WTC11 (cell line): Measurements from ENCODE around the gene SRRM2. TPM values are rescaled to one million over a fixed set of nuclear protein-coding genes. Genes with fewer than 3 reads are reported as not detected.
A peak's percentile ranks its signal among the peaks of the same experiment; 100 is the strongest.

Experiments
- ATAC-seq: fragments of 200-7000 bp; cut with Tn5 transposase; 2 replicates; pipeline ENCODE4 v1.10.0; 2021; ENCODE audit warnings: mild to moderate bottlenecking, moderate library complexity
- CTCF ChIA-PET: fragments of 300-600 bp; sonication (Branson Sonifier 250); formaldehyde crosslinking; loops from one replicate; lab custom pipeline; 2021; ENCODE audit warnings: antibody characterized with exemption; lab: Charles Lee
- POLR2A ChIA-PET: fragments of 350-600 bp; sonication (Branson Sonifier 250); formaldehyde crosslinking; loops from one replicate; lab custom pipeline; 2021; ENCODE audit warnings: antibody characterized with exemption; lab: Charles Lee
- DNase-seq: peaks from one replicate; pipeline ENCODE4 v3.0.0; 2021; ENCODE audit warnings: low spot score
- H3K27ac Mint-ChIP-seq: 2 replicates; pipeline ENCODE4 v1.8.0; 2021; ENCODE audit warnings: mixed read lengths
- H3K27me3 Mint-ChIP-seq: 2 replicates; pipeline ENCODE4 v1.8.0; 2021; ENCODE audit warnings: low read depth, mild to moderate bottlenecking, moderate library complexity, mixed read lengths
- H3K36me3 Mint-ChIP-seq: 2 replicates; pipeline ENCODE4 v1.8.0; 2021; ENCODE audit warnings: mixed read lengths
- H3K4me1 Mint-ChIP-seq: 2 replicates; pipeline ENCODE4 v1.8.0; 2022; ENCODE audit warnings: mixed read lengths
- H3K4me3 Mint-ChIP-seq: 2 replicates; pipeline ENCODE4 v1.8.0; 2021; ENCODE audit warnings: mild to moderate bottlenecking, moderate library complexity, mixed read lengths
- H3K9me3 Mint-ChIP-seq: 2 replicates; pipeline ENCODE4 v1.8.0; 2021; ENCODE audit warnings: mixed read lengths
- ATF2 ChIP-seq: sonication (generic); formaldehyde crosslinking; IDR thresholded peaks from 2 replicates; pipeline ENCODE4 v1.8.1; 2022; ENCODE audit warnings: low read depth, missing genetic modification reagents, borderline replicate concordance
- ATF6 ChIP-seq: sonication (generic); formaldehyde crosslinking; IDR thresholded peaks from 2 replicates; pipeline ENCODE4 v1.8.1; 2023; ENCODE audit warnings: mild to moderate bottlenecking, missing genetic modification reagents
- IRF1 ChIP-seq: sonication (generic); formaldehyde crosslinking; IDR thresholded peaks from 2 replicates; pipeline ENCODE4 v1.8.0; 2023; ENCODE audit warnings: missing genetic modification reagents
- NR2C2 ChIP-seq: sonication (generic); formaldehyde crosslinking; IDR thresholded peaks from 2 replicates; pipeline ENCODE4 v1.8.0; 2022; ENCODE audit warnings: mild to moderate bottlenecking, missing genetic modification reagents
- RORB ChIP-seq: fragments of 250-450 bp; sonication (Bioruptor Pico); IDR thresholded peaks from 2 replicates; pipeline ENCODE4 v1.9.0; 2021; ENCODE audit warnings: mild to moderate bottlenecking
- TP53 ChIP-seq: sonication (generic); formaldehyde crosslinking; IDR thresholded peaks from 2 replicates; pipeline ENCODE4 v1.8.1; 2023; ENCODE audit warnings: mild to moderate bottlenecking, missing genetic modification reagents
- USF1 ChIP-seq: sonication (generic); formaldehyde crosslinking; IDR thresholded peaks from 2 replicates; pipeline ENCODE4 v1.8.0; 2022; ENCODE audit warnings: mild to moderate bottlenecking, missing genetic modification reagents
- ZNF121 ChIP-seq: sonication (generic); formaldehyde crosslinking; IDR thresholded peaks from 2 replicates; pipeline ENCODE4 v1.8.0; 2023; ENCODE audit warnings: missing genetic modification reagents
- ZNF281 ChIP-seq: sonication (generic); formaldehyde crosslinking; IDR thresholded peaks from 2 replicates; pipeline ENCODE4 v1.8.0; 2023; ENCODE audit warnings: mild to moderate bottlenecking, missing genetic modification reagents
- ZNF396 ChIP-seq: fragments of 250-450 bp; sonication (Bioruptor Pico); IDR thresholded peaks from 2 replicates; pipeline ENCODE4 v1.8.0; 2021; ENCODE audit warnings: mild to moderate bottlenecking, moderate library complexity, borderline replicate concordance
- ZNF416 ChIP-seq: fragments of 250-450 bp; sonication (Bioruptor Pico); IDR thresholded peaks from 2 replicates; pipeline ENCODE4 v1.9.0; 2021; ENCODE audit warnings: mild to moderate bottlenecking, inconsistent platforms
- ZNF671 ChIP-seq: fragments of 250-450 bp; sonication (Bioruptor Pico); IDR thresholded peaks from 2 replicates; pipeline ENCODE4 v1.8.0; 2021; ENCODE audit warnings: mild to moderate bottlenecking
- total RNA-seq: library from RNA; stranded (reverse); gene quantifications from 3 replicates; pipeline ENCODE4 v1.2.3, GENCODE V29; 2021

SRRM2 gene
- total RNA-seq, 1 experiment from 2014 or later = 823 TPM

- Mint-ChIP-seq H3K27me3 (no peaks in the 10 kb centered on the region), H3K4me1 (peaks cover 6% of the 10 kb centered on the region; the same call in 1 of the 2 replicates)
- CTCF ChIA-PET = interaction anchor here (0.6 to 1.4 kb wide), 2 partner anchors 54 to 201 kb away, joined by 3 read pairs; no protein-coding TSS in a partner anchor
Observed at GRCh38 chr16:2715966-2716885, 36.2 kb upstream of the SRRM2 start.

More at GRCh38 chr16:2715966-2716885, 36.2 kb upstream of the SRRM2 start:
- H3K27ac Mint-ChIP-seq = no peak overlapping the region
- peak overlapping the region; percentile 35; the same call in 1 of the 2 replicates for H3K4me3 Mint-ChIP-seq
- H3K36me3 Mint-ChIP-seq = no peaks in the 10 kb centered on the region
- H3K9me3 Mint-ChIP-seq = no peaks in the 10 kb centered on the region
- ATAC-seq (no peak), DNase-seq (no peak)
- TF ChIP-seq RORB (no peak), ZNF396 (CRISPR knock-in tag) (no peak), ZNF281 (CRISPR knock-in tag) (no peak), USF1 (CRISPR knock-in tag) (no peak), ZNF121 (CRISPR knock-in tag) (no peak), ZNF416 (no peak), ATF6 (CRISPR knock-in tag) (no peak), NR2C2 (CRISPR knock-in tag) (no peak), IRF1 (CRISPR knock-in tag) (no peak), ATF2 (CRISPR knock-in tag) (no peak), TP53 (CRISPR knock-in tag) (no peak), ZNF671 (CRISPR knock-in tag) (no peak)
- POLR2A ChIA-PET = no interaction called here
